GM12878 (cell line): ENCODE results near the gene SUSD1. TPM values are rescaled to one million over a fixed set of nuclear protein-coding genes. Genes with fewer than 3 reads are reported as not detected.

ENCODE experiments used
- ATAC-seq: fragments of 200-7000 bp; cut with Tn5 transposase; 3 replicates; pipeline ENCODE4 v1.9.1; 2020; ENCODE audit warnings: mild to moderate bottlenecking, moderate library complexity
- BruUV-seq: library from RNA; stranded (reverse); fragments of 400-500 nt; replicated peaks from 2 replicates; lab custom pipeline; 2021; lab: Mats Ljungman, UMichigan
- CTCF ChIA-PET: fragments of 300-600 bp; sonication (Branson Sonifier 250); formaldehyde crosslinking; extraction: SDS; loops from one replicate; lab custom pipeline; 2021; ENCODE audit warnings: inconsistent platforms; lab: Yijun Ruan, JAX
- POLR2A ChIA-PET: fragments of 350-600 bp; formaldehyde crosslinking; extraction: SDS; loops from one replicate; lab custom pipeline; 2021; ENCODE audit warnings: inconsistent platforms; lab: Charles Lee
- RAD21 ChIA-PET: fragments of 300-600 bp; sonication (Branson Sonifier 250); formaldehyde crosslinking; loops from one replicate; lab custom pipeline; 2023; ENCODE audit warnings: antibody characterized with exemption; ENCODE audit not compliant: unreplicated experiment; lab: Charles Lee
- SMC1A ChIA-PET: fragments of 300-600 bp; sonication (Branson Sonifier 250); formaldehyde crosslinking; loops from one replicate; lab custom pipeline; 2023; ENCODE audit not compliant: unreplicated experiment, uncharacterized antibody; lab: Charles Lee
- DNase-seq: peaks from one replicate; pipeline ENCODE4 v3.0.0-alpha.2; 2011; ENCODE audit warnings: low read depth, low spot score
- FAIRE-seq: peaks from 3 replicates; lab custom pipeline; 2011; peaks lifted over from hg19 to GRCh38; lab: Jason Lieb, UNC
- H2AFZ ChIP-seq: 2 replicates; pipeline ENCODE4 v1.6.0; 2011; ENCODE audit warnings: low read depth, low read length, control low read depth; ENCODE audit not compliant: control insufficient read depth
- H3K27ac ChIP-seq: 2 replicates; pipeline ENCODE4 v1.5.1; 2011; ENCODE audit warnings: control low read depth; ENCODE audit not compliant: control insufficient read depth, insufficient read depth
- H3K27me3 ChIP-seq, 2 experiments: replicated peaks in 1 of 2; 2 replicates each; pipeline versions ENCODE4 v1.6.0 to v1.6.1; 2011; ENCODE audit warnings: low read length in 1 of 2; ENCODE audit not compliant: control insufficient read depth in 2 of 2, insufficient read depth in 2 of 2
- H3K36me3 ChIP-seq, 2 experiments: 2 replicates each; pipeline ENCODE4 v1.5.1; 2011; ENCODE audit warnings: low read length in 1 of 2; ENCODE audit not compliant: control insufficient read depth in 2 of 2, insufficient read depth in 2 of 2
- H3K4me1 ChIP-seq: 2 replicates; pipeline ENCODE4 v1.6.1; 2011; ENCODE audit warnings: mild to moderate bottlenecking, low read length, moderate library complexity, mixed read lengths; ENCODE audit not compliant: control insufficient read depth, insufficient read depth
- H3K4me2 ChIP-seq: 2 replicates; pipeline ENCODE4 v1.6.0; 2011; ENCODE audit warnings: control low read depth; ENCODE audit not compliant: control insufficient read depth, insufficient read depth
- H3K4me3 ChIP-seq: fragments of 200-600 bp; sonication (generic); 2 replicates; pipeline ENCODE4 v1.5.1; 2016
- H3K79me2 ChIP-seq: 2 replicates; pipeline ENCODE4 v1.6.0; 2011; ENCODE audit warnings: low read length; ENCODE audit not compliant: control insufficient read depth, insufficient read depth
- H3K9ac ChIP-seq: 2 replicates; pipeline ENCODE4 v1.8.0; 2011; ENCODE audit warnings: low read length, control low read depth, mixed read lengths; ENCODE audit not compliant: control insufficient read depth, insufficient read depth
- H3K9me3 ChIP-seq: replicated peaks from 3 replicates; pipeline ENCODE4 v1.5.1; 2011; ENCODE audit warnings: mild to moderate bottlenecking, low read length; ENCODE audit not compliant: control insufficient read depth, insufficient read depth
- H4K20me1 ChIP-seq: 2 replicates; pipeline ENCODE4 v1.6.0; 2011; ENCODE audit not compliant: control insufficient read depth, insufficient read depth
- EGR1 ChIP-seq, 2 experiments: IDR thresholded peaks; 1 replicate in 1 of 2; 2 replicates in 1 of 2; pipeline ENCODE4 v1.6.1; 2011 to 2012; ENCODE audit warnings: low read depth in 2 of 2, low read length in 2 of 2, borderline replicate concordance in 1 of 2, mild to moderate bottlenecking in 1 of 2, moderate library complexity in 1 of 2
- NFIC ChIP-seq: IDR thresholded peaks from 2 replicates; pipeline ENCODE4 v1.6.1; 2012; ENCODE audit warnings: low read depth, mild to moderate bottlenecking, inconsistent platforms, low read length, moderate library complexity
- NRF1 ChIP-seq: conservative IDR thresholded peaks from 2 replicates; pipeline ENCODE4 v1.6.1; 2011; ENCODE audit warnings: mild to moderate bottlenecking, low read depth, low read length, improper control_type of control experiment
- RELA ChIP-seq: fragments of 450-650 bp; IDR thresholded peaks from 2 replicates; pipeline ENCODE4 v1.8.0; 2014; ENCODE audit warnings: borderline replicate concordance; ENCODE audit not compliant: partially characterized antibody
- RFX5 ChIP-seq: IDR thresholded peaks from 2 replicates; pipeline ENCODE4 v1.6.1; 2011; ENCODE audit warnings: low read depth, low read length, improper control_type of control experiment
- SREBF2 ChIP-seq: IDR thresholded peaks from 2 replicates; pipeline ENCODE4 v1.6.1; 2012; ENCODE audit warnings: mild to moderate bottlenecking, low read length
- ZSCAN29 ChIP-seq: fragments of 450-650 bp; IDR thresholded peaks from 2 replicates; pipeline ENCODE4 v1.6.1; 2017; ENCODE audit warnings: mild to moderate bottlenecking, moderate library complexity
- ZZZ3 ChIP-seq: IDR thresholded peaks from 2 replicates; pipeline ENCODE4 v1.6.1; 2011; ENCODE audit warnings: low read depth; ENCODE audit not compliant: control insufficient read depth, insufficient read length
- WGBS: methylation state at CpG from one replicate; pipeline ENCODE4 v1.1.6; 2016; ENCODE audit warnings: low lambda C conversion rate; ENCODE audit not compliant: insufficient replicate concordance, insufficient coverage; ENCODE audit errors: missing lambda C conversion rate; 5-methylcytosine and 5-hydroxymethylcytosine counted together
- in situ Hi-C: fragments of 300-500 bp; cut with MboI; formaldehyde crosslinking; loops from 9 replicates; pipeline ENCODE4 v1.14.3; 2018; ENCODE audit warnings: mixed read lengths
- intact Hi-C: fragments of 100-400 bp; cut with micrococcal nuclease; formaldehyde crosslinking; loops from one replicate; pipeline ENCODE4 v1.14.2; 2022; ENCODE audit not compliant: unreplicated experiment
- polyA plus RNA-seq, 11 experiments: library from polyadenylated mRNA; depleted of rRNA in 4 of 11; unstranded in 6 of 11; stranded (reverse) in 5 of 11; fragments of >200 nt; fragmentation: Nextera tagmentation in 4 of 11; fragmentation: Illumina TruSeq in 1 of 11; extraction: Ambion mirVana in 4 of 11; extraction: Trizol in 1 of 11; gene quantifications; 1 replicate in 1 of 11; 2 replicates in 10 of 11; pipeline versions ENCODE4 v1.2.1 to v1.2.3, GENCODE V29; 2011 to 2016; ENCODE audit warnings: inconsistent platforms in 2 of 11, missing spikeins in 2 of 11, low read depth in 1 of 11
- total RNA-seq, 4 experiments: library from RNA; depleted of rRNA in 3 of 4; stranded (reverse); fragments of >200 nt in 3 of 4; fragmentation: Illumina TruSeq in 1 of 4; extraction: Trizol in 1 of 4; gene quantifications; 2 replicates each; pipeline versions ENCODE4 v1.2.1 to v1.2.3, GENCODE V29; 2013 to 2021
- TF ChIP-seq, protein P1 (sequence below): IDR thresholded peaks from 2 replicates; pipeline ENCODE4 v1.6.1; 2012; ENCODE audit warnings: low read length, inconsistent platforms
- TF ChIP-seq, protein P2 (sequence below): IDR thresholded peaks from 2 replicates; pipeline ENCODE4 v1.6.1; 2012; ENCODE audit warnings: mild to moderate bottlenecking, low read depth, low read length
- TF ChIP-seq, protein P3 (sequence below): fragments of 450-650 bp; conservative IDR thresholded peaks from 2 replicates; pipeline ENCODE4 v1.6.1; 2017; ENCODE audit warnings: mild to moderate bottlenecking, moderate library complexity

Gene SUSD1
- total and polyA plus RNA-seq, 10 of the 15 experiments (the other 5 are each of a cell fraction or from before 2014, with no cell fraction given): 6.7 to 20.8 (median 13.2) TPM

DNA sequence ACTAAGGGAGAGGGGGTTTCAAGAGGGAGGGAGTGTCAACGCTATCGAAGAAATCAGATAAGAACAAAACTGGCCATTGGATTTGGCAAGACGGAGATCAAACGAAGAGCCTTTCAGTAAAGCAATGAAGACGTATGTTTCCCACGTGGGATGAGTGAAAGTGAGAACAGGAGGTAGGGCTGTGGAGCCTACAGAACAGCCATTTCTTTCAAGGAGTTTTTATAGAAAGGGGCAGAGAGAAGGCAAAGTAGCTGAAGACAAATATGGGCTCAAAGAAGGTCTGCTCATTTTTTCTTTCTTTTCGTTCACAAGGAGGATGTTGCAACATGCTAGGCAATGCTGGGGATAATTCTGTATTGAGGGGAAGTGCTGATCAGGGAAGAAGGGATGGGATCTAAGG, 98.3 kb downstream of the SUSD1 start (continued):
- TF ChIP-seq, protein P1, sequence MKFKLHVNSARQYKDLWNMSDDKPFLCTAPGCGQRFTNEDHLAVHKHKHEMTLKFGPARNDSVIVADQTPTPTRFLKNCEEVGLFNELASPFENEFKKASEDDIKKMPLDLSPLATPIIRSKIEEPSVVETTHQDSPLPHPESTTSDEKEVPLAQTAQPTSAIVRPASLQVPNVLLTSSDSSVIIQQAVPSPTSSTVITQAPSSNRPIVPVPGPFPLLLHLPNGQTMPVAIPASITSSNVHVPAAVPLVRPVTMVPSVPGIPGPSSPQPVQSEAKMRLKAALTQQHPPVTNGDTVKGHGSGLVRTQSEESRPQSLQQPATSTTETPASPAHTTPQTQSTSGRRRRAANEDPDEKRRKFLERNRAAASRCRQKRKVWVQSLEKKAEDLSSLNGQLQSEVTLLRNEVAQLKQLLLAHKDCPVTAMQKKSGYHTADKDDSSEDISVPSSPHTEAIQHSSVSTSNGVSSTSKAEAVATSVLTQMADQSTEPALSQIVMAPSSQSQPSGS: no peak; the same call in 1 of the 2 replicates

DNA sequence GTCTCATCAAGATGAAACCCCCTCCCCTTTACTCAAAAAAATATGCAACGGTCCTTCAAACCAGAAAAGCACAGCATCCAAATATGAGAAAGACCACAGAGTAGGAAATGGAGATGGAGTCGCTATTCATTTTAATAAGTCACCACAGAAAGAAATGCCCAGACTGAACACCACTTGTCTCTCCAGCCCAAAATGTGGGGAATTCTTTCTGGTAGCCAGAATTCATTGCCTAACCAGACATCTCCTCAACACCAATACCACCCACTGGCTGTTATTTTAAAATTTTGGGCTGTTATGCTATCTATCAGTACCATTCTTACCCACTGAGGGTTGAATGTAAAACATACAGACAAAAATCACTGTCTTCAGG, 100.1 kb downstream of the SUSD1 start:
- peak overlapping the region; percentile 73 for H3K27ac ChIP-seq
- FAIRE-seq: no peak
- ChIA-PET CTCF (interaction anchor here (0.5 to 18.1 kb wide), 51 partner anchors 10 to 605 kb away, joined by 3 to 292 read pairs (median 5); partner anchors contain the start of genes HSDL2 and UGCG), POLR2A (interaction anchor here (0.7 to 4.3 kb wide), 17 partner anchors 35 to 305 kb away, joined by 3 to 30 read pairs (median 3); partner anchors contain the start of gene HSDL2), SMC1A (interaction anchor here (0.6 to 14.1 kb wide), 66 partner anchors 10 to 478 kb away, joined by 3 to 301 read pairs (median 6); partner anchors contain the start of gene UGCG), RAD21 (interaction anchor here (0.7 to 17.7 kb wide), 44 partner anchors 10 to 643 kb away, joined by 3 to 339 read pairs (median 7); partner anchors contain the start of genes HSDL2, INIP and UGCG)
- H3K79me2 ChIP-seq: peaks cover 4% of the 10 kb centered on the region
- ATAC-seq: no peak
- no peaks in the 10 kb centered on the region for H3K9me3 ChIP-seq
- no TSS peak for BruUV-seq
- in situ Hi-C loops (loop anchor here (5.0 kb wide), 1 partner anchor 313 kb away; no protein-coding TSS in a partner anchor), intact Hi-C loops (loop anchor here (2.0 to 10.0 kb wide), 4 partner anchors 90 to 440 kb away; partner anchors contain the start of gene DNAJC25)
- no peak for DNase-seq
- no peaks in the 10 kb centered on the region for H4K20me1 ChIP-seq
- 0 out of 2 replicates have a peak overlapping the region, but pooled peaks have one; percentile 16 for H3K9ac ChIP-seq
- H3K4me2 ChIP-seq: 0 out of 2 replicates have a peak overlapping the region, but pooled peaks have one; percentile 13
- H3K27me3 ChIP-seq: no peaks in the 10 kb centered on the region
- H3K36me3 ChIP-seq: no peaks in the 10 kb centered on the region
- peak overlapping the region; percentile 35; the same call in 1 of the 2 replicates for H2AFZ ChIP-seq
- H3K4me3 ChIP-seq: no peak overlapping the region
- TF ChIP-seq EGR1 (IDR thresholded peaks at IDR 0.05; ENCODE audit: borderline replicate concordance in 1 of 2, low read depth in 2 of 2, low read length in 2 of 2) (no peak), ZSCAN29 (no peak), ZZZ3 (no peak), RFX5 (no peak), NRF1 (no peak), SREBF2 (no peak), NFIC (peak; percentile 7; the same call in 1 of the 2 replicates), RELA (peak; percentile 29)
- TF ChIP-seq, protein P2, sequence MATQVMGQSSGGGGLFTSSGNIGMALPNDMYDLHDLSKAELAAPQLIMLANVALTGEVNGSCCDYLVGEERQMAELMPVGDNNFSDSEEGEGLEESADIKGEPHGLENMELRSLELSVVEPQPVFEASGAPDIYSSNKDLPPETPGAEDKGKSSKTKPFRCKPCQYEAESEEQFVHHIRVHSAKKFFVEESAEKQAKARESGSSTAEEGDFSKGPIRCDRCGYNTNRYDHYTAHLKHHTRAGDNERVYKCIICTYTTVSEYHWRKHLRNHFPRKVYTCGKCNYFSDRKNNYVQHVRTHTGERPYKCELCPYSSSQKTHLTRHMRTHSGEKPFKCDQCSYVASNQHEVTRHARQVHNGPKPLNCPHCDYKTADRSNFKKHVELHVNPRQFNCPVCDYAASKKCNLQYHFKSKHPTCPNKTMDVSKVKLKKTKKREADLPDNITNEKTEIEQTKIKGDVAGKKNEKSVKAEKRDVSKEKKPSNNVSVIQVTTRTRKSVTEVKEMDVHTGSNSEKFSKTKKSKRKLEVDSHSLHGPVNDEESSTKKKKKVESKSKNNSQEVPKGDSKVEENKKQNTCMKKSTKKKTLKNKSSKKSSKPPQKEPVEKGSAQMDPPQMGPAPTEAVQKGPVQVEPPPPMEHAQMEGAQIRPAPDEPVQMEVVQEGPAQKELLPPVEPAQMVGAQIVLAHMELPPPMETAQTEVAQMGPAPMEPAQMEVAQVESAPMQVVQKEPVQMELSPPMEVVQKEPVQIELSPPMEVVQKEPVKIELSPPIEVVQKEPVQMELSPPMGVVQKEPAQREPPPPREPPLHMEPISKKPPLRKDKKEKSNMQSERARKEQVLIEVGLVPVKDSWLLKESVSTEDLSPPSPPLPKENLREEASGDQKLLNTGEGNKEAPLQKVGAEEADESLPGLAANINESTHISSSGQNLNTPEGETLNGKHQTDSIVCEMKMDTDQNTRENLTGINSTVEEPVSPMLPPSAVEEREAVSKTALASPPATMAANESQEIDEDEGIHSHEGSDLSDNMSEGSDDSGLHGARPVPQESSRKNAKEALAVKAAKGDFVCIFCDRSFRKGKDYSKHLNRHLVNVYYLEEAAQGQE: no peak
- TF ChIP-seq, protein P3, sequence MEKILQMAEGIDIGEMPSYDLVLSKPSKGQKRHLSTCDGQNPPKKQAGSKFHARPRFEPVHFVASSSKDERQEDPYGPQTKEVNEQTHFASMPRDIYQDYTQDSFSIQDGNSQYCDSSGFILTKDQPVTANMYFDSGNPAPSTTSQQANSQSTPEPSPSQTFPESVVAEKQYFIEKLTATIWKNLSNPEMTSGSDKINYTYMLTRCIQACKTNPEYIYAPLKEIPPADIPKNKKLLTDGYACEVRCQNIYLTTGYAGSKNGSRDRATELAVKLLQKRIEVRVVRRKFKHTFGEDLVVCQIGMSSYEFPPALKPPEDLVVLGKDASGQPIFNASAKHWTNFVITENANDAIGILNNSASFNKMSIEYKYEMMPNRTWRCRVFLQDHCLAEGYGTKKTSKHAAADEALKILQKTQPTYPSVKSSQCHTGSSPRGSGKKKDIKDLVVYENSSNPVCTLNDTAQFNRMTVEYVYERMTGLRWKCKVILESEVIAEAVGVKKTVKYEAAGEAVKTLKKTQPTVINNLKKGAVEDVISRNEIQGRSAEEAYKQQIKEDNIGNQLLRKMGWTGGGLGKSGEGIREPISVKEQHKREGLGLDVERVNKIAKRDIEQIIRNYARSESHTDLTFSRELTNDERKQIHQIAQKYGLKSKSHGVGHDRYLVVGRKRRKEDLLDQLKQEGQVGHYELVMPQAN: no peak
- whole genome bisulfite sequencing: 0% methylated on average over 2 of the region's 2 CpGs
- H3K4me1 ChIP-seq: peaks cover 62% of the 10 kb centered on the region
